H9 (cell line): ENCODE results near the gene C18orf54. TPM values are rescaled to one million over a fixed set of nuclear protein-coding genes. Genes with fewer than 3 reads are reported as not detected.
A peak's percentile ranks its signal among the peaks of the same experiment; 100 is the strongest.

Experiments used
- DNase-seq: peaks from one replicate; pipeline ENCODE4 v3.0.0-alpha.2; 2017
- H2AFZ ChIP-seq: one replicate; pipeline ENCODE4 v1.6.1; 2013; ENCODE audit warnings: mild to moderate bottlenecking, low read length, control low read depth, moderate library complexity
- H2AK5ac ChIP-seq: 2 replicates; pipeline ENCODE4 v1.6.1; 2013; ENCODE audit warnings: low read length, control low read depth, mixed read lengths; ENCODE audit not compliant: insufficient read length
- H2BK120ac ChIP-seq: one replicate; pipeline ENCODE4 v1.6.1; 2013; ENCODE audit warnings: low read depth, mild to moderate bottlenecking, low read length, control low read depth, inconsistent platforms; ENCODE audit not compliant: poor library complexity, severe bottlenecking
- H2BK12ac ChIP-seq: 2 replicates; pipeline ENCODE4 v1.6.1; 2013; ENCODE audit warnings: low read length, control low read depth, mixed read lengths, low read depth; ENCODE audit not compliant: insufficient read length
- H2BK15ac ChIP-seq: 2 replicates; pipeline ENCODE4 v1.6.1; 2013; ENCODE audit warnings: low read depth, low read length, control low read depth
- H2BK20ac ChIP-seq: one replicate; pipeline ENCODE4 v1.6.1; 2013; ENCODE audit warnings: low read depth, mild to moderate bottlenecking, low read length, control low read depth, inconsistent platforms; ENCODE audit not compliant: poor library complexity, severe bottlenecking
- H2BK5ac ChIP-seq: 2 replicates; pipeline ENCODE4 v1.6.1; 2013; ENCODE audit warnings: low read length, control low read depth, mixed read lengths; ENCODE audit not compliant: insufficient read length
- H3K14ac ChIP-seq: 2 replicates; pipeline ENCODE4 v1.6.1; 2013; ENCODE audit warnings: low read length, control low read depth; ENCODE audit not compliant: insufficient read depth
- H3K18ac ChIP-seq: 2 replicates; pipeline ENCODE4 v1.6.1; 2013; ENCODE audit warnings: low read depth, mild to moderate bottlenecking, mixed read lengths, low read length, control low read depth; ENCODE audit not compliant: insufficient read length
- H3K23ac ChIP-seq: 2 replicates; pipeline ENCODE4 v1.6.1; 2013; ENCODE audit warnings: low read length, control low read depth, mixed read lengths, low read depth; ENCODE audit not compliant: insufficient read length
- H3K23me2 ChIP-seq: 2 replicates; pipeline ENCODE4 v1.6.1; 2013; ENCODE audit warnings: low read depth, mild to moderate bottlenecking, mixed read lengths, low read length, control low read depth; ENCODE audit not compliant: insufficient read length, poor library complexity, severe bottlenecking
- H3K27ac ChIP-seq: 2 replicates; pipeline ENCODE4 v1.5.1; 2013; ENCODE audit warnings: low read length, control low read depth, mixed read lengths, low read depth; ENCODE audit not compliant: insufficient read length
- H3K27me3 ChIP-seq: 2 replicates; pipeline ENCODE4 v1.6.1; 2013; ENCODE audit warnings: low read length, control low read depth, inconsistent platforms; ENCODE audit not compliant: insufficient read depth
- H3K4ac ChIP-seq: 2 replicates; pipeline ENCODE4 v1.6.1; 2013; ENCODE audit warnings: low read depth, mild to moderate bottlenecking, control low read depth, inconsistent platforms, low read length, moderate library complexity
- H3K4me1 ChIP-seq: 2 replicates; pipeline ENCODE4 v1.6.1; 2013; ENCODE audit warnings: low read length, control low read depth, inconsistent platforms; ENCODE audit not compliant: insufficient read depth
- H3K4me2 ChIP-seq: 2 replicates; pipeline ENCODE4 v1.6.1; 2013; ENCODE audit warnings: low read length, control low read depth, mixed read lengths; ENCODE audit not compliant: insufficient read length, insufficient read depth
- H3K56ac ChIP-seq: 2 replicates; pipeline ENCODE4 v1.6.1; 2013; ENCODE audit warnings: low read depth, mild to moderate bottlenecking, mixed read lengths, low read length, control low read depth; ENCODE audit not compliant: insufficient read length
- H3K79me1 ChIP-seq: 2 replicates; pipeline ENCODE4 v1.6.1; 2013; ENCODE audit warnings: low read depth, mild to moderate bottlenecking, moderate library complexity, low read length, control low read depth, inconsistent platforms; ENCODE audit not compliant: insufficient read depth, poor library complexity, severe bottlenecking
- H3K79me2 ChIP-seq: 2 replicates; pipeline ENCODE4 v1.6.1; 2013; ENCODE audit warnings: low read length, control low read depth, inconsistent platforms; ENCODE audit not compliant: insufficient read depth
- H3K9ac ChIP-seq: 2 replicates; pipeline ENCODE4 v1.6.1; 2013; ENCODE audit warnings: low read length, control low read depth, mixed read lengths; ENCODE audit not compliant: insufficient read length; ENCODE audit errors: extremely low read depth
- H3K9me3 ChIP-seq: one replicate; pipeline ENCODE4 v1.6.1; 2013; ENCODE audit warnings: low read depth, low read length, inconsistent platforms; ENCODE audit not compliant: control insufficient read depth
- H3T11ph ChIP-seq: one replicate; pipeline ENCODE4 v1.6.1; 2013; ENCODE audit warnings: mild to moderate bottlenecking, low read length, control low read depth, inconsistent platforms
- H4K20me1 ChIP-seq: one replicate; pipeline ENCODE4 v1.6.1; 2013; ENCODE audit not compliant: control insufficient read depth, insufficient read length, insufficient read depth
- H4K5ac ChIP-seq: 2 replicates; pipeline ENCODE4 v1.6.1; 2013; ENCODE audit warnings: low read depth, mild to moderate bottlenecking, mixed read lengths, low read length, control low read depth; ENCODE audit not compliant: insufficient read length
- H4K8ac ChIP-seq: replicated peaks from 2 replicates; pipeline ENCODE4 v1.6.1; 2013; ENCODE audit warnings: low read length, control low read depth, mixed read lengths, low read depth; ENCODE audit not compliant: insufficient read length
- H4K91ac ChIP-seq: 2 replicates; pipeline ENCODE4 v1.6.1; 2013; ENCODE audit warnings: low read depth, mild to moderate bottlenecking, moderate library complexity, mixed read lengths, low read length, control low read depth; ENCODE audit not compliant: insufficient read length
- H3K27ac Mint-ChIP-seq, 3 experiments: 2 replicates in 2 of 3; 3 replicates in 1 of 3; pipeline ENCODE4 v1.8.0; 2020 to 2021; ENCODE audit warnings: mixed read lengths in 3 of 3, mild to moderate bottlenecking in 1 of 3, moderate library complexity in 1 of 3
- H3K27me3 Mint-ChIP-seq: 2 replicates; pipeline ENCODE4 v1.8.0; 2021; ENCODE audit warnings: low read depth, mild to moderate bottlenecking, moderate library complexity, mixed read lengths
- H3K36me3 Mint-ChIP-seq, 3 experiments: 2 replicates in 2 of 3; 3 replicates in 1 of 3; pipeline ENCODE4 v1.8.0; 2020 to 2021; ENCODE audit warnings: low read depth in 3 of 3, mixed read lengths in 3 of 3; ENCODE audit not compliant: insufficient read depth in 1 of 3
- H3K4me1 Mint-ChIP-seq, 2 experiments: 2 replicates each; pipeline ENCODE4 v1.8.0; 2020; ENCODE audit warnings: mixed read lengths in 2 of 2
- H3K4me3 Mint-ChIP-seq, 2 experiments: 2 replicates in 1 of 2; 3 replicates in 1 of 2; pipeline ENCODE4 v1.8.0; 2020 to 2021; ENCODE audit warnings: mild to moderate bottlenecking in 2 of 2, mixed read lengths in 2 of 2, moderate library complexity in 1 of 2
- H3K9me3 Mint-ChIP-seq, 2 experiments: 2 replicates in 1 of 2; 3 replicates in 1 of 2; pipeline ENCODE4 v1.8.0; 2020; ENCODE audit warnings: mild to moderate bottlenecking in 2 of 2, mixed read lengths in 2 of 2, moderate library complexity in 1 of 2
- CTCF ChIP-seq: fragments of 200-600 bp; sonication (generic); conservative IDR thresholded peaks from 3 replicates; pipeline ENCODE4 v1.8.0; 2021; ENCODE audit warnings: antibody characterized with exemption, mild to moderate bottlenecking
- WGBS: extraction: QIAGEN DNeasy Blood & Tissue Kit; methylation state at CpG from one replicate; pipeline ENCODE4 v1.1.7; 2013; ENCODE audit warnings: missing lambda C conversion rate, low lambda C conversion rate, mixed read lengths; ENCODE audit not compliant: insufficient read length; ENCODE audit errors: extremely low coverage; 5-methylcytosine and 5-hydroxymethylcytosine counted together
- total RNA-seq: library from RNA; stranded (reverse); gene quantifications from 2 replicates; pipeline ENCODE4 v1.2.1, GENCODE V29; 2021

C18orf54 gene
- total RNA-seq, 1 experiment from 2014 or later = 21.6 TPM

- no peak overlapping the region for H2BK15ac ChIP-seq
- H3K9me3 ChIP-seq = no peaks in the 10 kb centered on the region
- H4K8ac ChIP-seq = no peak overlapping the region
- H4K91ac ChIP-seq = no peak overlapping the region
- peak overlapping the region; percentile 64 for H3K18ac ChIP-seq
- H2BK5ac ChIP-seq = peak overlapping the region; percentile 8
- H3K9me3 Mint-ChIP-seq = peaks cover 8 to 14% of the 10 kb centered on the region in 2 experiments; a peak in 4 of 5 replicates
- peaks cover 1% of the 10 kb centered on the region; the same call in 1 of the 2 replicates for H3K4me1 ChIP-seq
- H3K27ac Mint-ChIP-seq = peak overlapping the region; percentile 42 to 93 (median 62); a peak in 5 of 7 replicates
- H3K4me3 Mint-ChIP-seq = peak overlapping the region in 1 of 2 experiments; percentile 38; a peak in 3 of 5 replicates
- no peaks in the 10 kb centered on the region for H3K79me1 ChIP-seq
- H2AK5ac ChIP-seq = no peak overlapping the region
- H4K5ac ChIP-seq = no peak overlapping the region
- peak overlapping the region; percentile 24 for H2BK12ac ChIP-seq
- H3K27ac ChIP-seq = peak overlapping the region; percentile 86
- H3K9ac ChIP-seq = no peak overlapping the region
- peak; percentile 92 for DNase-seq
- peak overlapping the region; percentile 5 for H3T11ph ChIP-seq
- no peaks in the 10 kb centered on the region for H4K20me1 ChIP-seq
- H3K4me2 ChIP-seq = peak overlapping the region; percentile 6
- TF ChIP-seq CTCF = no peak
- H3K4ac ChIP-seq = 0 out of 2 replicates have a peak overlapping the region, but pooled peaks have one; percentile 30
- no peak overlapping the region for H2BK20ac ChIP-seq
- H3K79me2 ChIP-seq = no peaks in the 10 kb centered on the region
- H3K23ac ChIP-seq = no peak overlapping the region
- no peak overlapping the region for H2AFZ ChIP-seq
- no peaks in the 10 kb centered on the region for H3K23me2 ChIP-seq
- peaks cover 7 to 23% (median 8%) of the 10 kb centered on the region in 3 experiments; a peak in 6 of 7 replicates for H3K36me3 Mint-ChIP-seq
- no CpG with 5 or more reads among the region's 6 CpGs for WGBS
- no peak overlapping the region for H3K14ac ChIP-seq
- no peak overlapping the region for H3K56ac ChIP-seq
- peak overlapping the region; percentile 69 for H2BK120ac ChIP-seq
- H3K27me3 ChIP-seq = no peaks in the 10 kb centered on the region
- peaks cover 34 to 44% of the 10 kb centered on the region in 2 experiments for H3K4me1 Mint-ChIP-seq
- peaks cover 1% of the 10 kb centered on the region for H3K27me3 Mint-ChIP-seq
These were observed 30.8 kb downstream of the C18orf54 start for GRCh38 chr18:54388203-54389142.
